Calu3 (cell line): ENCODE measurements around the gene ACR. TPM values are rescaled to one million over a fixed set of nuclear protein-coding genes. Genes with fewer than 3 reads are reported as not detected.

Experiments used
- BruUV-seq: library from RNA; stranded (reverse); fragments of 400-500 nt; replicated peaks from 2 replicates; lab custom pipeline; 2021; lab: Mats Ljungman, UMichigan
- CTCF ChIA-PET: fragments of 300-600 bp; sonication (Branson Sonifier 250); formaldehyde crosslinking; loops from one replicate; lab custom pipeline; 2022; ENCODE audit warnings: antibody characterized with exemption; lab: Charles Lee
- DNase-seq: peaks from one replicate; pipeline ENCODE4 v3.0.0; 2022
- H3K27ac Mint-ChIP-seq: one replicate; pipeline ENCODE4 v1.8.0; 2022; ENCODE audit warnings: mixed read lengths; ENCODE audit not compliant: unreplicated experiment
- H3K27me3 Mint-ChIP-seq: one replicate; pipeline ENCODE4 v1.8.0; 2022; ENCODE audit warnings: mixed read lengths; ENCODE audit not compliant: unreplicated experiment
- H3K36me3 Mint-ChIP-seq: one replicate; pipeline ENCODE4 v1.8.0; 2022; ENCODE audit warnings: mild to moderate bottlenecking, moderate library complexity, mixed read lengths; ENCODE audit not compliant: insufficient read depth, unreplicated experiment
- H3K4me1 Mint-ChIP-seq: one replicate; pipeline ENCODE4 v1.8.0; 2022; ENCODE audit warnings: mild to moderate bottlenecking, low read depth, mixed read lengths; ENCODE audit not compliant: unreplicated experiment
- H3K4me3 Mint-ChIP-seq: one replicate; pipeline ENCODE4 v1.8.0; 2022; ENCODE audit warnings: mild to moderate bottlenecking, low read depth, moderate library complexity, mixed read lengths; ENCODE audit not compliant: unreplicated experiment
- H3K9me3 Mint-ChIP-seq: one replicate; pipeline ENCODE4 v1.8.0; 2022; ENCODE audit warnings: low read depth, mixed read lengths; ENCODE audit not compliant: unreplicated experiment
- intact Hi-C: fragments of 100-400 bp; cut with micrococcal nuclease; formaldehyde crosslinking; loops from one replicate; pipeline ENCODE4 v1.10.0; 2022; ENCODE audit not compliant: unreplicated experiment
- total RNA-seq: library from RNA; stranded (reverse); gene quantifications from 2 replicates; pipeline ENCODE4 v1.2.3, GENCODE V29; 2022
- TF ChIP-seq, protein P1 (sequence below): fragments of 200-600 bp; IDR thresholded peaks from one replicate; pipeline ENCODE4 v1.8.0; 2022; ENCODE audit warnings: antibody characterized with exemption; ENCODE audit not compliant: unreplicated experiment

Gene ACR
- total RNA-seq, 1 experiment from 2014 or later = not detected

- no peak for DNase-seq
- intact Hi-C loops = no loop called here
- TF ChIP-seq, protein P1, sequence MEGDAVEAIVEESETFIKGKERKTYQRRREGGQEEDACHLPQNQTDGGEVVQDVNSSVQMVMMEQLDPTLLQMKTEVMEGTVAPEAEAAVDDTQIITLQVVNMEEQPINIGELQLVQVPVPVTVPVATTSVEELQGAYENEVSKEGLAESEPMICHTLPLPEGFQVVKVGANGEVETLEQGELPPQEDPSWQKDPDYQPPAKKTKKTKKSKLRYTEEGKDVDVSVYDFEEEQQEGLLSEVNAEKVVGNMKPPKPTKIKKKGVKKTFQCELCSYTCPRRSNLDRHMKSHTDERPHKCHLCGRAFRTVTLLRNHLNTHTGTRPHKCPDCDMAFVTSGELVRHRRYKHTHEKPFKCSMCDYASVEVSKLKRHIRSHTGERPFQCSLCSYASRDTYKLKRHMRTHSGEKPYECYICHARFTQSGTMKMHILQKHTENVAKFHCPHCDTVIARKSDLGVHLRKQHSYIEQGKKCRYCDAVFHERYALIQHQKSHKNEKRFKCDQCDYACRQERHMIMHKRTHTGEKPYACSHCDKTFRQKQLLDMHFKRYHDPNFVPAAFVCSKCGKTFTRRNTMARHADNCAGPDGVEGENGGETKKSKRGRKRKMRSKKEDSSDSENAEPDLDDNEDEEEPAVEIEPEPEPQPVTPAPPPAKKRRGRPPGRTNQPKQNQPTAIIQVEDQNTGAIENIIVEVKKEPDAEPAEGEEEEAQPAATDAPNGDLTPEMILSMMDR = no peak
- no peaks in the 10 kb centered on the region for H3K4me1 Mint-ChIP-seq
- BruUV-seq = no TSS peak
- CTCF ChIA-PET = no interaction called here
- no peaks in the 10 kb centered on the region for H3K36me3 Mint-ChIP-seq
- no peak overlapping the region for H3K4me3 Mint-ChIP-seq
- H3K27ac Mint-ChIP-seq = no peak overlapping the region
- peaks cover 52% of the 10 kb centered on the region for H3K27me3 Mint-ChIP-seq
- no peaks in the 10 kb centered on the region for H3K9me3 Mint-ChIP-seq
Measured at GRCh38 chr22:50708996-50709395, 29.0 kb upstream of the ACR start.

DNA sequence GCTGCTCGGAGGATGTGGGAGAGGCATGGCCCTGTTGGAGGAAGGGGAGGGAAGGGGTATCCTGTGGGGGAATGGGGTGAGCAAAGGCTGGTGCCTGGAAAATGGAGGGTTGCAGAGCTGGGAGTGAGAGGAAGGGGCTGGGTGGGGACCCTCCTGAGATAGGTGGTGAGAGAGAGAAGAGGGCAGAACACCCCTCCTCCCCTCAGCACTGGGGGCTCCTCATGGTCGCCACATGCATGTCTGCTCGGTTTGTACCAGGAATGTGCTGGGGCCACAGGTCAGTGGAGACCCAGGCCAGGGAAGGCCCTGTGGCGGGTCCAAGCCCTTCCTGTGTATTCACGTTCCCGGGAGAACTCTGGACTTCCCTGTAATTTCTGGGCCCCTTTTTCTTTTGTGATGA, 27.8 kb upstream of the ACR start:
- H3K27ac Mint-ChIP-seq = no peak overlapping the region
- BruUV-seq = no TSS peak
- TF ChIP-seq, protein P1 = no peak
- no peaks in the 10 kb centered on the region for H3K9me3 Mint-ChIP-seq
- no peaks in the 10 kb centered on the region for H3K36me3 Mint-ChIP-seq
- no peaks in the 10 kb centered on the region for H3K4me1 Mint-ChIP-seq
- no peak for DNase-seq
- intact Hi-C loops = no loop called here
- CTCF ChIA-PET = no interaction called here
- H3K4me3 Mint-ChIP-seq = no peak overlapping the region
- H3K27me3 Mint-ChIP-seq = peaks cover 55% of the 10 kb centered on the region

- intact Hi-C loops = no loop called here
- Mint-ChIP-seq H3K4me1 (no peaks in the 10 kb centered on the region), H3K36me3 (no peaks in the 10 kb centered on the region), H3K27me3 (peaks cover 59% of the 10 kb centered on the region), H3K27ac (no peak overlapping the region), H3K9me3 (no peaks in the 10 kb centered on the region), H3K4me3 (no peak overlapping the region)
- no TSS peak for BruUV-seq
- no peak for DNase-seq
- CTCF ChIA-PET = no interaction called here
- TF ChIP-seq, protein P1 = no peak
Measured at GRCh38 chr22:50710886-50711285, 27.1 kb upstream of the ACR start.

GRCh38 chr22:50711446-50712340, 26.3 kb upstream of the ACR start:
- intact Hi-C loops = no loop called here

More at GRCh38 chr22:50711446-50712340, 26.3 kb upstream of the ACR start:
- BruUV-seq = no TSS peak
- Mint-ChIP-seq H3K4me1 (no peaks in the 10 kb centered on the region), H3K9me3 (no peaks in the 10 kb centered on the region), H3K27ac (no peak overlapping the region), H3K36me3 (no peaks in the 10 kb centered on the region), H3K27me3 (peaks cover 67% of the 10 kb centered on the region), H3K4me3 (no peak overlapping the region)
- CTCF ChIA-PET = no interaction called here
- no peak for DNase-seq
- TF ChIP-seq, protein P1 = no peak
